WTC11 (cell line): Measurements from ENCODE around the gene NPEPL1.

Experiments used
- CREB1 ChIP-seq: sonication (generic); formaldehyde crosslinking; IDR thresholded peaks from 2 replicates; pipeline ENCODE4 v1.8.0; 2023; ENCODE audit warnings: mild to moderate bottlenecking, missing genetic modification reagents
- IRF2 ChIP-seq: sonication (generic); formaldehyde crosslinking; IDR thresholded peaks from 2 replicates; pipeline ENCODE4 v1.8.0; 2022; ENCODE audit warnings: low read depth, missing genetic modification reagents, borderline replicate concordance
- NR2C2 ChIP-seq: sonication (generic); formaldehyde crosslinking; IDR thresholded peaks from 2 replicates; pipeline ENCODE4 v1.8.0; 2022; ENCODE audit warnings: mild to moderate bottlenecking, missing genetic modification reagents
- RELA ChIP-seq: sonication (generic); formaldehyde crosslinking; IDR thresholded peaks from 2 replicates; pipeline ENCODE4 v1.8.1; 2022; ENCODE audit warnings: missing genetic modification reagents, mild to moderate bottlenecking, borderline replicate concordance
- TCF7 ChIP-seq: sonication (generic); formaldehyde crosslinking; IDR thresholded peaks from 2 replicates; pipeline ENCODE4 v1.8.0; 2022; ENCODE audit warnings: mild to moderate bottlenecking, low read depth, missing genetic modification reagents, moderate library complexity
- ZNF263 ChIP-seq: sonication (generic); formaldehyde crosslinking; IDR thresholded peaks from 2 replicates; pipeline ENCODE4 v1.8.1; 2022; ENCODE audit warnings: low read depth, mild to moderate bottlenecking, moderate library complexity, missing genetic modification reagents
- TF ChIP-seq, protein P1 (sequence below): fragments of 200-600 bp; IDR thresholded peaks from 2 replicates; pipeline ENCODE4 v1.8.0; 2022; ENCODE audit warnings: antibody characterized with exemption
- TF ChIP-seq, protein P2 (sequence below): sonication (generic); formaldehyde crosslinking; IDR thresholded peaks from 2 replicates; pipeline ENCODE4 v1.8.1; 2022; ENCODE audit warnings: low read depth, mild to moderate bottlenecking, moderate library complexity, missing genetic modification reagents, borderline replicate concordance

DNA sequence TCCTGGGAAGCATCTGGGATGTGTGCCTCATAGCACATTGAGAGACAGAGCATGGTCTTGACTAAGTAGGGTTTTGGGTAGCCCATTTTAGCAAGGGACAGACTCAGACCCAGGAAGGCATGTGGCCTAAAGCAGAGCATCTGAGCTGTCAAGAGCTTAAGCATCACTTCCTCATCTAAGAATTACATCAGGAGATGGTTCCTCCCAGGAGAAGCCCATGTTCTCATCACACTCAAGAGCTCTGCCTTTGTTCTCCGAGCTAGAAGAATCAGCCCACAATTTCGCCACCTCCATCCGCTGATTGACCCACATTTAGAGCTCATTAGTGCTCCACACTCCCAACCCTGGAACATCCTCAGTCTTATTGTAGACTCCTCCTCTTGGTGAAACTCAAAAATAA is 68.3 kb downstream of the NPEPL1 start:
- TF ChIP-seq, protein P1, sequence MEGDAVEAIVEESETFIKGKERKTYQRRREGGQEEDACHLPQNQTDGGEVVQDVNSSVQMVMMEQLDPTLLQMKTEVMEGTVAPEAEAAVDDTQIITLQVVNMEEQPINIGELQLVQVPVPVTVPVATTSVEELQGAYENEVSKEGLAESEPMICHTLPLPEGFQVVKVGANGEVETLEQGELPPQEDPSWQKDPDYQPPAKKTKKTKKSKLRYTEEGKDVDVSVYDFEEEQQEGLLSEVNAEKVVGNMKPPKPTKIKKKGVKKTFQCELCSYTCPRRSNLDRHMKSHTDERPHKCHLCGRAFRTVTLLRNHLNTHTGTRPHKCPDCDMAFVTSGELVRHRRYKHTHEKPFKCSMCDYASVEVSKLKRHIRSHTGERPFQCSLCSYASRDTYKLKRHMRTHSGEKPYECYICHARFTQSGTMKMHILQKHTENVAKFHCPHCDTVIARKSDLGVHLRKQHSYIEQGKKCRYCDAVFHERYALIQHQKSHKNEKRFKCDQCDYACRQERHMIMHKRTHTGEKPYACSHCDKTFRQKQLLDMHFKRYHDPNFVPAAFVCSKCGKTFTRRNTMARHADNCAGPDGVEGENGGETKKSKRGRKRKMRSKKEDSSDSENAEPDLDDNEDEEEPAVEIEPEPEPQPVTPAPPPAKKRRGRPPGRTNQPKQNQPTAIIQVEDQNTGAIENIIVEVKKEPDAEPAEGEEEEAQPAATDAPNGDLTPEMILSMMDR = no peak
- TF ChIP-seq IRF2 (no peak), TCF7 (CRISPR knock-in tag) (no peak), ZNF263 (CRISPR knock-in tag) (no peak), NR2C2 (CRISPR knock-in tag) (no peak), RELA (no peak), CREB1 (CRISPR knock-in tag) (no peak)
- TF ChIP-seq, protein P2, sequence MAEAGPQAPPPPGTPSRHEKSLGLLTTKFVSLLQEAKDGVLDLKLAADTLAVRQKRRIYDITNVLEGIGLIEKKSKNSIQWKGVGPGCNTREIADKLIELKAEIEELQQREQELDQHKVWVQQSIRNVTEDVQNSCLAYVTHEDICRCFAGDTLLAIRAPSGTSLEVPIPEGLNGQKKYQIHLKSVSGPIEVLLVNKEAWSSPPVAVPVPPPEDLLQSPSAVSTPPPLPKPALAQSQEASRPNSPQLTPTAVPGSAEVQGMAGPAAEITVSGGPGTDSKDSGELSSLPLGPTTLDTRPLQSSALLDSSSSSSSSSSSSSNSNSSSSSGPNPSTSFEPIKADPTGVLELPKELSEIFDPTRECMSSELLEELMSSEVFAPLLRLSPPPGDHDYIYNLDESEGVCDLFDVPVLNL (CRISPR knock-in tag) = no peak
